Adrenal gland (tissue), 12 donors: ENCODE measurements around the gene ARHGEF16. TPM values are rescaled to one million over a fixed set of nuclear protein-coding genes. Genes with fewer than 3 reads are reported as not detected.

Experiments used
- DNase-seq, 7 donors: peaks; one replicate each; pipeline ENCODE4 v3.0.0-alpha.2; 2019 to 2020
- H3K27ac ChIP-seq, 5 donors: fragments of 200-600 bp; sonication (generic) in 4 of 5; 1 replicate in 3 of 5; 2 replicates in 2 of 5; pipeline versions ENCODE4 v1.5.1 to v1.8.0; 2016 to 2020; ENCODE audit warnings: mild to moderate bottlenecking in 1 of 5
- H3K27me3 ChIP-seq: fragments of 200-600 bp; 2 replicates; pipeline ENCODE4 v1.8.0; 2021
- H3K36me3 ChIP-seq, 2 donors: fragments of 200-600 bp; replicated peaks in 1 of 2; 1 replicate in 1 of 2; 2 replicates in 1 of 2; pipeline versions ENCODE4 v1.5.1 to v1.8.0; 2018 to 2022
- H3K4me1 ChIP-seq, 2 donors: fragments of 200-600 bp; replicated peaks in 1 of 2; 1 replicate in 1 of 2; 2 replicates in 1 of 2; pipeline versions ENCODE4 v1.5.1 to v1.8.0; 2018 to 2021
- H3K4me3 ChIP-seq, 4 donors: fragments of 200-600 bp; sonication (generic) in 3 of 4; one replicate each; pipeline ENCODE4 v1.5.1; 2016 to 2018
- H3K9me3 ChIP-seq, 3 donors: fragments of 200-600 bp; sonication (generic) in 1 of 3; replicated peaks in 1 of 3; 1 replicate in 2 of 3; 2 replicates in 1 of 3; pipeline versions ENCODE4 v1.5.1 to v1.8.0; 2016 to 2021
- POLR2A ChIP-seq, 2 donors: fragments of 450-650 bp; IDR thresholded peaks; one replicate each; pipeline ENCODE4 v1.6.1; 2017; ENCODE audit warnings: antibody characterized with exemption in 2 of 2, mild to moderate bottlenecking in 2 of 2, moderate library complexity in 1 of 2
- WGBS, 4 donors: extraction: QIAGEN DNeasy Blood & Tissue Kit in 2 of 4; methylation state at CpG; one replicate each; pipeline versions ENCODE4 v1.1.5 to v1.1.7; 2013 to 2017; 5-methylcytosine and 5-hydroxymethylcytosine counted together
- intact Hi-C, 2 donors: fragments of 100-400 bp; cut with DNase I; formaldehyde crosslinking; loops; one replicate each; pipeline versions ENCODE4 v1.14.1 to v1.15.0; 2022 to 2023
- polyA plus RNA-seq, 3 donors: library from polyadenylated mRNA; stranded (reverse); fragments of 200-250 nt in 2 of 3; fragments of 350-450 nt in 1 of 3; fragmentation: Illumina TruSeq in 1 of 3; extraction: RNeasy Lipid Tissue Mini Kit (QIAGEN cat#74804) in 1 of 3; gene quantifications; one replicate each; pipeline ENCODE4 v1.2.3, GENCODE V29; 2013 to 2014
- total RNA-seq, 9 donors: library from RNA; depleted of rRNA in 4 of 9; stranded (reverse); fragments of >200 nt in 4 of 9; fragments of 120-200 nt in 1 of 9; fragmentation: NEBNext Ultra II Directional in 1 of 9; extraction: Animal tissue kit (Norgen Biotek cat#: 25700) in 1 of 9; gene quantifications; one replicate each; pipeline versions ENCODE4 v1.1.0 to v1.2.4, GENCODE V29; 2013 to 2023
- TF ChIP-seq, protein P1 (sequence below), 6 experiments: fragments of 450-650 bp in 4 of 6; fragments of 200-600 bp in 2 of 6; sonication (generic) in 1 of 6; IDR thresholded peaks; 1 replicate in 5 of 6; 2 replicates in 1 of 6; pipeline versions ENCODE4 v1.5.1 to v1.8.0; 2016 to 2021; ENCODE audit warnings: antibody characterized with exemption in 6 of 6, mild to moderate bottlenecking in 2 of 6, moderate library complexity in 1 of 6
- donor health status: healthy with polysubstance abuse.
- donor health status: Bipolar disorder and iron deficiency.
- donor health status: DM: yes; HTN: yes; CAD: no.
- donor health status: DM: no; HTN: no; CAD: no.
- donor health status: DM: no; HTN: no; CAD: no.
- donor health status: DM: yes; HTN: yes; CAD: no.

Gene ARHGEF16
- total and polyA plus RNA-seq, 12 donors = 0.11 to 3.1 (median 0.83) TPM

GRCh38 chr1:3527774-3528173, 73.3 kb downstream of the ARHGEF16 start:
- Histone ChIP-seq H3K4me1 (peaks cover 0 to 6% of the 10 kb centered on the region in 2 donors), H3K27me3 (peaks cover 18% of the 10 kb centered on the region), H3K9me3 (no peaks in the 10 kb centered on the region), H3K27ac (no peak overlapping the region), H3K36me3 (no peaks in the 10 kb centered on the region), H3K4me3 (no peak overlapping the region)
- intact Hi-C loops = no loop called here
- no peak for DNase-seq
- TF ChIP-seq, protein P1, sequence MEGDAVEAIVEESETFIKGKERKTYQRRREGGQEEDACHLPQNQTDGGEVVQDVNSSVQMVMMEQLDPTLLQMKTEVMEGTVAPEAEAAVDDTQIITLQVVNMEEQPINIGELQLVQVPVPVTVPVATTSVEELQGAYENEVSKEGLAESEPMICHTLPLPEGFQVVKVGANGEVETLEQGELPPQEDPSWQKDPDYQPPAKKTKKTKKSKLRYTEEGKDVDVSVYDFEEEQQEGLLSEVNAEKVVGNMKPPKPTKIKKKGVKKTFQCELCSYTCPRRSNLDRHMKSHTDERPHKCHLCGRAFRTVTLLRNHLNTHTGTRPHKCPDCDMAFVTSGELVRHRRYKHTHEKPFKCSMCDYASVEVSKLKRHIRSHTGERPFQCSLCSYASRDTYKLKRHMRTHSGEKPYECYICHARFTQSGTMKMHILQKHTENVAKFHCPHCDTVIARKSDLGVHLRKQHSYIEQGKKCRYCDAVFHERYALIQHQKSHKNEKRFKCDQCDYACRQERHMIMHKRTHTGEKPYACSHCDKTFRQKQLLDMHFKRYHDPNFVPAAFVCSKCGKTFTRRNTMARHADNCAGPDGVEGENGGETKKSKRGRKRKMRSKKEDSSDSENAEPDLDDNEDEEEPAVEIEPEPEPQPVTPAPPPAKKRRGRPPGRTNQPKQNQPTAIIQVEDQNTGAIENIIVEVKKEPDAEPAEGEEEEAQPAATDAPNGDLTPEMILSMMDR (IDR thresholded peaks at IDR 0.05) = no peak
- no peak for TF ChIP-seq POLR2A (IDR thresholded peaks at IDR 0.05)
- WGBS, 4 donors = 80 to 81% (median 80%) methylated on average over 4 to 12 of the region's 12 CpGs

DNA sequence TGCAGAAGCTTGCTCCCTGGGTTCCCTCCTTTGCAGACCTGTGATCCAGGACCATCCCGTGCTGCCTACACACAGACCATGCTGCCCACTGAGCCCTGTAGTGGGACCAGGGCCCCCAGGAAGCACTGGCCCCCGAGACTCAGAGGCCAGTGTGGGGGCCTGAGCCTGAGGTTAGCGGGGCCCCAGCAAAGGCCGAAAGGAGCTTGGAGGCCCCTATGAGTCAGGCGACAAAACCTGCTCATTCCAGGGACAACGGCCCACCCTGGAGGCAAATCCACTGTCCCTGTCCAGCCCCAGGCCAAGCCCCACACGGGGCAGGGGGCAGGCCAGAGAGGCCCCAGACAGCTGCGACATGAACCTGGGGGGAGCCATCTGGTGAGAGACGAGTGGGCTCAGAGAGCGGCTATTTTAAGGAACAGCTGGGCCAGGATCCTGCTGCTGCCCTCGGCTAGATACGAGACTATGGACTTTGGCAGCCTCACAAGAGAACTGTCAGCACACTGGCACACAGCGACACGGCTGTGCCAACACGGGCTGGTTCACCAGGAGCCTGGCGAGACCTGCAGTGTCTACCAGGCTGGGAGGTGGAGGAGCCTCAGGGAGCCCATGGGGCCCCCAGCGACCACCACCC, 74.7 kb downstream of the ARHGEF16 start:
- Histone ChIP-seq H3K4me1 (peaks cover 0 to 6% of the 10 kb centered on the region in 2 donors), H3K36me3 (no peaks in the 10 kb centered on the region), H3K4me3 (no peak overlapping the region), H3K9me3 (no peaks in the 10 kb centered on the region), H3K27me3 (peaks cover 18% of the 10 kb centered on the region), H3K27ac (no peak overlapping the region)
- no peak for DNase-seq
- 63 to 76% (median 65%) methylated on average over 10 to 17 of the region's 17 CpGs; no CpG with 5 or more reads in 1 of the 4 donors for WGBS, 4 donors
- no peak for TF ChIP-seq POLR2A (IDR thresholded peaks at IDR 0.05)
- TF ChIP-seq, protein P1 (IDR thresholded peaks at IDR 0.05) = no peak
- intact Hi-C loops = no loop called here

- no peak for TF ChIP-seq POLR2A (IDR thresholded peaks at IDR 0.05)
- TF ChIP-seq, protein P1 (IDR thresholded peaks at IDR 0.05) = no peak
- intact Hi-C loops = no loop called here
- Histone ChIP-seq H3K27me3 (peaks cover 18% of the 10 kb centered on the region), H3K4me1 (peaks cover 0 to 6% of the 10 kb centered on the region in 2 donors), H3K9me3 (no peaks in the 10 kb centered on the region), H3K27ac (peak overlapping the region in 1 of 5 donors; percentile 69), H3K4me3 (peak overlapping the region in 1 of 4 donors; percentile 69), H3K36me3 (no peaks in the 10 kb centered on the region)
- WGBS, 4 donors = 28 to 54% (median 35%) methylated on average over 16 to 32 of the region's 32 CpGs
- DNase-seq = no peak
Measured at GRCh38 chr1:3530086-3530925, 75.8 kb downstream of the ARHGEF16 start.

Other genes starting within 250 kb of the ARHGEF16 start
- gene MEGF6, start 156.8 kb downstream of the ARHGEF16 start, total RNA-seq = 10 to 100 TPM in 3 of 9 donors, 1 to 10 TPM in 6; 2.1 to 12.5 (median 7.4) TPM
- gene MEGF6, start 156.8 kb downstream of the ARHGEF16 start, polyA plus RNA-seq = 10 to 100 TPM in 2 of 3 donors, under 1 TPM in 1; 0.15 to 29.2 (median 16.2) TPM
- 10 to 100 TPM; 21.6 to 52.1 (median 41.6) TPM for gene TPRG1L, start 170.3 kb downstream of the ARHGEF16 start, total RNA-seq
- gene TPRG1L, start 170.3 kb downstream of the ARHGEF16 start, polyA plus RNA-seq = 10 to 100 TPM; 15.8 to 49.7 (median 20.6) TPM
- gene WRAP73, start 195.4 kb downstream of the ARHGEF16 start, total RNA-seq = 10 to 100 TPM in 8 of 9 donors, 1 to 10 TPM in 1; 5.1 to 22.6 (median 17.8) TPM
- gene WRAP73, start 195.4 kb downstream of the ARHGEF16 start, polyA plus RNA-seq = 10 to 100 TPM in 2 of 3 donors, 1 to 10 TPM in 1; 8.2 to 29.6 (median 22.8) TPM
- gene TP73, start 197.9 kb downstream of the ARHGEF16 start, total RNA-seq = under 1 TPM in 3 of 9 donors, not detected in 6; 0.15 to 0.22 (median 0.18) TPM
- under 1 TPM; 0.03 to 0.13 (median 0.08) TPM for gene TP73, start 197.9 kb downstream of the ARHGEF16 start, polyA plus RNA-seq